Stimulated activated CD4-positive, alpha-beta T cell treated with anti-CD3 and anti-CD28 coated beads, Interleukin-4, amount 100 ng/mL, for 48 hours (primary cell): Measurements from ENCODE around the gene F2RL1.
"Not testable (repeated sequence)": the region's sequence is repeated elsewhere in the genome, so short reads cannot be mapped to it uniquely, and the experiment has no call there.

ENCODE experiments used
- DNase-seq, 2 donors: peaks; one replicate each; pipeline ENCODE4 v3.0.0-alpha.2; 2020; ENCODE audit warnings: low read depth in 2 of 2

The F2RL1 gene

GRCh38 chr5:76807296-76807695 is 11.5 kb upstream of the F2RL1 start:
- DNase-seq, result no peak

- no peak for DNase-seq
Measured at GRCh38 chr5:76808141-76808691, 10.6 kb upstream of the F2RL1 start.

GRCh38 chr5:76809141-76809540 is 9.7 kb upstream of the F2RL1 start:
- DNase-seq, result no peak

GRCh38 chr5:76810236-76810635 is 8.6 kb upstream of the F2RL1 start:
- no peak for DNase-seq

- DNase-seq, result no peak
Measured at GRCh38 chr5:76811214-76811613, 7.6 kb upstream of the F2RL1 start.

GRCh38 chr5:76812209-76812608 is 6.6 kb upstream of the F2RL1 start:
- DNase-seq, result not testable (repeated sequence)

GRCh38 chr5:76813982-76814562 is 4.8 kb upstream of the F2RL1 start:
- DNase-seq, result no peak

GRCh38 chr5:76816110-76816831 is 2.6 kb upstream of the F2RL1 start:
- no peak for DNase-seq

GRCh38 chr5:76819851-76820525 is 1.2 kb downstream of the F2RL1 start:
- DNase-seq, result no peak

- no peak for DNase-seq
Measured at GRCh38 chr5:76820526-76820890, 1.7 kb downstream of the F2RL1 start.

GRCh38 chr5:76821136-76821535 is 2.3 kb downstream of the F2RL1 start:
- no peak for DNase-seq

GRCh38 chr5:76822105-76822731 is 3.4 kb downstream of the F2RL1 start:
- not testable (repeated sequence) for DNase-seq

- not testable (repeated sequence) for DNase-seq
Measured at GRCh38 chr5:76826416-76826815, 7.6 kb downstream of the F2RL1 start.

GRCh38 chr5:76831110-76831452 is 12.3 kb downstream of the F2RL1 start:
- DNase-seq, result peak in 1 of 2 donors; percentile 12

- DNase-seq, result no peak
Measured at GRCh38 chr5:76836181-76836580, 17.4 kb downstream of the F2RL1 start.

GRCh38 chr5:76836585-76836984 is 17.8 kb downstream of the F2RL1 start:
- no peak for DNase-seq

GRCh38 chr5:76838481-76839261 is 19.8 kb downstream of the F2RL1 start:
- no peak for DNase-seq

GRCh38 chr5:76841361-76841760 is 22.5 kb downstream of the F2RL1 start:
- no peak for DNase-seq

- no peak for DNase-seq
Measured at GRCh38 chr5:76845890-76846289, 27.1 kb downstream of the F2RL1 start.

- peak; percentile 21 to 32 for DNase-seq
Measured at GRCh38 chr5:76849419-76850291, 30.8 kb downstream of the F2RL1 start, which contains the start of gene S100Z. TSS of gene S100Z (plus strand) at chr5:76850014. CDS start at chr5:76875360, 25,346 bp downstream.
